ENCODE results near the gene MDM2.
A peak's percentile ranks its signal among the peaks of the same experiment; 100 is the strongest.

MDM2 gene

DNA sequence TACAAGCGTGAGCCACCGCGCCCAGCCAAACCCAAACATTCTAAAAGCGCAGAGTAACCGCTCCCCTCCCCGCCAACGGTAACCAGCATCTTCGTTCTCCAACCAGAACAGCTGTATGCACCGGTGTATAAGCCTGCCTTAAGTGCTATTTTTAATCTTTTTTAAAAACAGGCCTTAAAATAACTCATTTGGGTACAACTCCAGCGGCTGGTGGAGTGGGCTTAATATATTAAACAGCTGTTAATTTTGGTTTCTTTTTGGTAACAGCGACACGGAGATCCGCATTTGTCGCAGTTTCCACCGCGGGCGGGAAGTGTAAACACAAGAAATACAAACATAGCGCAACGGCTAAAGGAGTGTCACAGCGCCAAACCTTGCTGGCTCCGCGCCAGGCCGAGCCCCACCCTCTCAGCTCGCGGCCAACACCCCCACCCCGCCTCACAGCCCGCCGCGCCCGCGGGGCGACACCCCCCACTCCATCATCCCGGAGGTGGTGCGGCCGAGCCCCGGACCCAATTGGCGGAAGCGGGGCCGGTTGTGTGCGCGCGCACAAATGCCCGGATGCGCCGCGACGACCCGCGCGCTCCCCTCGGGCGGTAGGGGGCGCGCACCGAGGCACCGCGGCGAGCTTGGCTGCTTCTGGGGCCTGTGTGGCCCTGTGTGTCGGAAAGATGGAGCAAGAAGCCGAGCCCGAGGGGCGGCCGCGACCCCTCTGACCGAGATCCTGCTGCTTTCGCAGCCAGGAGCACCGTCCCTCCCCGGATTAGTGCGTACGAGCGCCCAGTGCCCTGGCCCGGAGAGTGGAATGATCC is at the start of gene MDM2:
Gene MDM2, plus strand, starts transcription at position 602 of the 812 bp plus-strand sequence. CDS start 301 bp downstream, outside the sequence.
- DNase-seq = peak; percentile 94

DNA sequence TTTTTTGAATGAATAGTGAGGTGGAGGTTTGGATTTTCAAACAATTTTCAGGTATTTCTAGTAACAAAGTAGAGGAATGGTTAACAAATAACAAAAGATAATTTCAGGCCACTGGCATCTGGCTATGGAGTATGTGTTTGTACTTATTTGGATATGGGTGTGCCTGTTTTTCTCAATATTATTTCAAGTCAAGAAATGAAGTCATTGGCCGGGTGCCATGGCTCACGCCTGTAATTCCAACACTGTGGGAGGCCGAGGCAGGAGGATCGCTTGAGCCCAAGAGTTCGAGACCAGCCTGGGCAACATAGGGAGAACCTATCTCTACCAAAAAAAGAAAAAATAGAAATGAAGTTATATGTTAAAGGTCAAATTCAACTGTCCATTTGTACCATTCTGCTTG is 48.1 kb upstream of the MDM2 start:
- no peak for DNase-seq

DNA sequence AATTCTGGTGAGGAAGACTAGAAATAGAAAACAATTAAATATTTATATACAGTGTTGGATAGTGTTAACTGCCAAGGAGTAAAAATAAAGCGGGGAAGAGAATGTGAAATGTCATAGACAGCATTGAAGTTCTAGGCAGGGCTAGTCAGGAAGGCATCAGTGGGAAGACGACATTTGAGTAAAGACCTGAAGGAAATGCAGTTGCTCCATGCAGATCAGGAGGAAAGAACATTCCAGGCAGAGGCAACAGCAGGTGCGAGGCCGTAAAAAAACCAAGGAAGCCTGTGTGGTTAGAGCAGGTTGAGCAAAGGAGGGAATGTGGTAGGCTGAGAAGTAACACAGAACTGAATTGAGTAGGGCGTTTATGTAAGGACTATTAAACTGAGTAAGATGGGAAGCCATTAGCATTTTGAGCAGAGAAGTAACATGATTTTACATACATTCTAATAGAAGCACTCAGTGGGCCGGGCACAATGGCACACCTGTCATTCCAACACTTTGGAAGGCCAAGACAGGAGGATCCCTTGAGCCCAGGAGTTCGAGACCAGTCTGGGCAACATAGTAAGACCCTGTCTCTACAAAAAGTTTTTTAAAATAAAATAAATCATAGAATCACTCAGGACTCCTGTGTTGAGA is 47.1 kb upstream of the MDM2 start:
- no peak for DNase-seq

DNA sequence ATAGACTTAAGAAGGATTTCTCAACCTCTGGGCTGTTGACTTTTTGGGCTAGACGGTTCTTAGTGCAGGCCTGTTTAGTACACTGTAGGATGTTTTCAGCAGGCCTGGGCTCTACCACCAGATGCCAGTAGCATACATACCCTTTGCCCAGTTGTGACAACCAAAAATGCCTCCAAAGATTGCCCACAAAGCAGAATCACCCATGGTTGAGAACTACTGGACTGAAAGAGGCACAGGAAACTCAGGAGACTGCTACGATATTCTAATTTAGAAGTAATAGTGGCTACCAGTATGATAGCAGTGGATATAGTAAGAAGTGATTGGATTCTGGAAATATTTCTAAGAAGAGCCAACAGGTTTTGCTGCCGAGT is 46.5 kb upstream of the MDM2 start:
- DNase-seq = no peak

DNA sequence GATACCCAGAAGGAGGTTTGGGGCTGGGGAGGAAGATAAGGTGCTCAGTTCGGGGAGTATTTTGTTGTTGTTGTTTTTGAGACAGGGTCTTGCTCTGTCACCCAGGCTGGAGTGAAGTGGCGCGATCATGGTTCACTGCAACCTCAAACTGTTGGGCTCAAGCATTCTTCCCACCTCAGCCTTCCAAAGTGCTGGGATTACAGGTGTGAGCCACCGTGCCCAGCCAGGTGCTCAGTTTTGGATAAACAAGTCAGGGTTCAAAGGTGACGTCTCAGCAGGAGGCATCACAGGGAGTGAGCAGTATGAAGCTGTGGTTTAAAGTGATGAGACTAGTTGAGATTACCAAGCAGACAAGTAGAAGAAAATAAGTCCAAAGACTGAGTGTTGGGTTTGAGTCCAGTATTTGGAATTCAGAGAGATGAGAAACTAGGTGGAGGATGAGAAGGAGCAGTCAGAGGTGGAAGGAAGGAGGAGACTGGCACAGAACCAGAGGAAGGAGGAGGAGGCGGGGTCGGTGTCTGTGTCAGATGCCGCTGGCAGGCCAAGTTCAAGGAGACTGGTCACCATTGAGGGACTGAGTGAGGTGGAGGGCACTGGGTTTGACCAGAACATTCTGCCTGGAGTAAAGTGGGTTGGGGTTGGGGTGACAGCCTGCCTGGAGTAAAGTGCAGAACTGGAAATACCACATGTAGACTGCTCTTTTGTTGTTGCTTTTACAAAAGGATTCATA is 45.9 kb upstream of the MDM2 start:
- DNase-seq = no peak

DNA sequence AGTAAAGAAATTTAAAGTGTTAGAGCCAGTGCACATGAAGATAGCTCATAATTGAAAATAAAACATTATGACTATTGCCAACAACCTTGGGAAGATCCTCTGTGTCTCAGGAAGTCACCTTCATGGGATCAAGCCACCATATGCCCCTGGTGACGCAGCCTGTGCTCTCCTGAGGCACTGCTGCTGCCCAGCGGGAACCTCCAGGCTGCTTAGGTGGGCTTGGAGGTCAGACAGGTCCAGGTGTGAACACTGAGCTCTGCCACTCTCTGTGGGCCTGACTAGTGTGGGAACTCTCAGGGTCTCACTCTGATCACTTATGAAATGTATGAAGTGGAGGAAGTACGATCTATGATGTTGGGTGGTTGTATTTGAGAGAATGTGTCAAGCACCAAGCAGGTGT is 45.3 kb upstream of the MDM2 start:
- DNase-seq = no peak

DNA sequence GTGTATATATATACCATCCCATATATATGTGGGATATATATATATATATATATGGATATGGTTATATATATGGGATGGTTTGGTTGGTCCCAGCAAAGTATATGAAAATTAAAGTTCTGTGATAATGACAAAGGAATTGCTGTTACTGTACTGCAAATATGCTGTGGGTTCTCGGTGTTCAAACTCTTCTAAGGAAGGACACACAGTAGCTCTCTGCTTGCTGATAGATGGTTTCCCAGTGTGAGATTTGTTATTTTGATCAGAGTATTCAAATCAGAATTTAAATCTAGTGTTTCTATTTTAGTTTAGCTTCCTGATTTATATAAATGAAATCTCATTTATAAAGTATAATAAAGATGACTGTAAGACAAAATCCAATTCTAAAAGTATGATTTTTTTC is 42.3 kb upstream of the MDM2 start:
- DNase-seq = no peak

DNA sequence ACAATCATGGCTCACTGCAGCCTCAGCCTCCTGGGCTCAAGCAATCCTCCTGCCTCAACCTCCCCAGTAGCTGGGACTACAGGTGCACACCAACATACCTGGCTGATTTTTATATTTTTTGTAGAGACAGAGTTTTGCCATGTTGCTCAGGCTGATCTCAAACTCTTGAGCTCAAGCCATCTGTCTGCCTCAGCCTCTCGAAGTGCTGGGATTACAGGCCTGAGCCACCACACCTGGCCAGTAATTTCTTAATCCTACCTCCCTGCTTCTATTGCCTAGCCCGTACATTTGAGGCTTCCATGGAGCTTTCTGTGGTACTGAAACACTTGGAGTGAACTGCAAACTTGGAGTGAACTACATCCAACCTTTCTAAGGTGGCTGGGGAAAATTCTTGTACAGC is 41.3 kb upstream of the MDM2 start:
- DNase-seq = no peak

DNA sequence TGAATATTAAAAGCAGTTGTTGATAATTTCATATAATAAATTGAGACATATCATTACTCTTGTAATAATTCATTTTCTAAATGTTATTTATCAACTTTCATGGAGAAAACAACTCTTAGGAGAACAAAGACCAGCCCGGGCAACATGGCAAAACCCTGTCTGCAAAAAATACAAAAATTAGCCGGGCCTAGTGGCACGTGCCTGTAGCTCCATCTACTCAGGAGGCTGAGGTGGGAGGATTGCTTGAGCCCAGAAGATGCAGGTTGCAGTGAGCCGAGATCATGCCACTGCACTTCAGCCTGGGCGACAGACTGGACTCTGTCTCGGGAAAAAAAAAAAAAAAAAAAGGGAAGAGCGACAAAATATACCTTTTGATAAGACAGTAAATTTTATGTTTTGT is 40.8 kb upstream of the MDM2 start:
- DNase-seq = no peak

DNA sequence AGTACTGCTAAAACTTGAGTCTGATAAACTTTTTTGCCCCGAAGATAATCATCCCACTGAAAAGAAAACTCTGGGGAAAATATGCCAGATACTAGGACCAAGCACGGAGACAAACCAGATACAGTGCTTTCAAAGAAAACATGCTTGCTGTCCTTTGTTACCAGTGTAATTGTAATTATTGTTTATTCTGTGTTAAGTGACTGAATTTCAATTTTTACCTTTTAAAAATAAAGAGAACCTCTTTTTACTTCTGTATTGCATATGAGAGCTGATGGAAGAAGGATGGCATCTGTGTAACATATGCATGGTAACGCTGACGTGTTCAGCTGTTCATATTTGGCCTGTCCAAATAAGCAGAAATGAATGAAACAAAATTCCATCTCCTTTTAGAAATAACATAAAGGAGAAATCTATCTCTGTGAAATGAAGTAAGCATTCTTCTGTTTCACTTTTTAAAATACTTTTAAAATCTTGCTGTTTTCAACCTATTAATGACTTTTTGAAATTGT is 39.5 kb upstream of the MDM2 start:
- no peak for DNase-seq

DNA sequence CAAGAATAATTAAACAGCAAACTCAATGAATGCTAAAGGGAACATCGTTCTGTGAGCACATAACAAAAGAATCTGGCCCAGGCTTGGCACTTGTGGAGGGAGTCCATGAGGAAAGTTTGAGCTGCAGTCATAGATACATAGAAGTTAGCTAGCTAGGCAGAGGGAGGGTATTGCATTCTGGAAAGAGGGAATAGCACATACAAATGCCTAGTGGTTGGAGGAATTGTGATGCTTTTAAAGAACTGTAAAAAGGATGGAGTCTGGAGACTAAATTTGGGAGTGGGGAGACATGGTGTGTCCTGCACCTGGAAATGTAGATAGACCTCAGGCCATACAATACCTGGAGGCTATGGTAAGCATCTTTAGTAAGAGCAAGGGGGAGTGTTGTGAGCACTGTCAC is 38.0 kb upstream of the MDM2 start:
- no peak for DNase-seq

DNA sequence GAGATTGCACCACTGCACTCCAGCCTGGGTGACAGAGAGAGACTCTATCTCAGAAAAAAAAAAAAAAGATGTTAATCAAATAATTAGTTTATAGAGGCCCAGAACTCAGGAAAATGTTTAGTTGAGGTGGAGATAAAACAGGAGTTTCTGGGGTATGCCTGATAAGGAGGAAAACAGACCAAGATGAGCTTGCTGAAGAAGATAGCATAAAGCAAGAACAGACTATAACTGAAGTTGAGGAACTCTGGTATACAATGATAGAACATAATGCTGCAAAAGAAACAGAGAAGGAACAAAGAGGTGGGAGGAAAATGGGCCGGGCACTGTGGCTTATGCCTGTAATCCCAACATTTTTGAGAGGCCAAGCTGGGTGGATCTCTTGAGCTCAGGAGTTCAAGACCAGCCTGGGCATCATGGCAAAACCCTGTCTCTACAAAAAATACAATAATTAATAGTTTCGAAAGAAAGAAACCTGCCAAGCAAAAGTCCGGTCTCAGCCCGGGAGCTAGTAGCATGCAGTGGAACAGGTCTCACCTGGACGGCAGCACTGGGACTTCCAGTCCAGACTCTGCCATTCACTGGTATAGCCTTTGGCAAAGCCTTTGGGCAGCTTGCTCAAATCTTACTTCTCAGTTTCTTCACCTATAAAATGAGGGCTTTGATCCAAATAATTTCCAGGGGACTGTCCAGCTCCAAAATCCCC is 36.6 kb upstream of the MDM2 start:
- DNase-seq = peak; percentile 89

DNA sequence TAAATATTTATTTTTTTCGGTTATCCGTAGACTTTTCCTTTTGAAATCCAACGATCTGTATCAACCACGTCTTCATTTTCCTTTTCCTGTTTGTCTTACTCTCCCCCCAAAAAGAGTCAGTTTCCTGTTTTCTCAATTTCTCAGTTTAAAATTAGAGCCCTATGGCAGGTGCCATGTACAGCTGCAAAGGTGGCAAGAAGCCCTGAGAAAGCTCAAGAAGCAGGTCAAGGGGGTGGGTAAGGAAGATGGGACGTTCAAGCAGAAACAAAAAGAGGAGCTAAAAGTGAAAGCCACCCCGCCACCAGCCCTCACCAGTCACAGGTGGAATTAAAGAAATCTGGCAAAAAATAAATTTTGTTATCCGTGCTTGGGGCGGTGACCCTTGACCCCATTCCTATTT is 35.3 kb upstream of the MDM2 start:
- no peak for DNase-seq

DNA sequence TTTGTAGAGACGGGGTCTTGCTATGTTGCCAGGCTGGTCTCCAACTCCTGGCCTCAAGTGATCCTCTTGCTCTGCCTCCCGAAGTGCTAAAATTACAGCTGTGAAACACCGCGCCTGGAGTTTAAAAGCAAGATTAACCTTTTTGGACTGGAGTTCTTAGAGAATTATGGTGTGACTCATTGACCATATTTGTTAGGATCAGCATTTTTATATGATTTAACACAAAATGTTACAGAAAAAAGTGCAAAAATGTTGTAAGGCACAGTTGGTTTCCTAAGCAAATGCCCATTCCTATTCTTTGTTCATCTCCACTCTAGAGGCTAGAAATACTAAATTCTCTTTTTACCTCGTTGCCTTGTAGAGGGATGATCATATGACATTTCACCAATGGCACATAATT is 34.4 kb upstream of the MDM2 start:
- no peak for DNase-seq

DNA sequence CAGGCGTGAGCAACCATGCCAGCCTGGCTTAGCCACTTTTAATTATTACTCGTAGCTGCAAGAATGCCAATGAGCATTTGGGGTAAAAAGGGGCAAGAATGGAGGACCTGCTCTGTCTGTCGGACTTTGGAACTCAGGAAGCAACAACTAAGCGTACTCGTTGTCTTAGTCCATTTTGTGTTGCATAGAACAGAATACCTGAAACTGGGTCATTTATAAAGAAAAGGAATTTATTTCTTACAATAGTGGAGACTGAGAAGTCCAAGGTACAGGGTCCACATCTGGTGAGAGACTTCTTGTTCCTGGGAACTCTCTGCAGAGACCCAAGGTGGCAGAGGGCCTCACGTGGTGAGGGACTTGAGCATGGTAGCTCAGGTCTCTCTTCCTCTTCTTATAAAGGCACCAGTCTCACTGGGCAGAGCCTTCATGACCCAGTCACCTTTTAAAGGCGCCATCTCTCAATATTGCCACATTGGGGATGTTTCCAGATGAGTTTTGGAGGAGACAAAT is 32.8 kb upstream of the MDM2 start:
- DNase-seq = no peak

DNA sequence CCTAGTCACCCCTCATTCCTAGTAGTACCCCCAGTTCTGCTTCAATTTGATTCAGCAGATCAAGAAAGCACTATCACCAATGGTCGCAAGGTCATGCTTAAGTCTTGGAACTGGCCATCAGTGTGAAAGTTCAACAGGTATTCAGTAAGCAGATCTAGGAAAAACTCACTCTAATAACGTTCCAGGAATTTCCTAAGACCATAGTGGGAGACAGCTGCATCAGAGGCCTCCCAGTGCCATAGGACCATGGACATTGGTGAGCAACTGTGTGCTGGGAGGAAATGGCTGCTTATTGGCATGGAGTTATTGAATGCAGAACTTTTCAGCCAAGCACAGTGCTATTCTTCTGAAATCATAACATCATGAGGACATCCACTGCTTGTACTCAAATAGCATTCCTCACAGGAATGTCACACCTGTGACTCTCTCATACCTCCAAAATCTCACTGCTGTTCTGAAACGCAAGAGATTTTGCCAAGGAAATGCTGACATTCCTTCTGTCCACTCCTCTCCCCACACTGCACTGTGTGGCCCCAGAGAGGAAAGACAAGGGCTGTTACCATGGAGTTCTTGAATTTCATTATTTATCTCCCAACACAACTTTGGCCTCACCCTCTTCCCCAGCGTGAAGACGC is 30.9 kb upstream of the MDM2 start:
- DNase-seq = no peak

DNA sequence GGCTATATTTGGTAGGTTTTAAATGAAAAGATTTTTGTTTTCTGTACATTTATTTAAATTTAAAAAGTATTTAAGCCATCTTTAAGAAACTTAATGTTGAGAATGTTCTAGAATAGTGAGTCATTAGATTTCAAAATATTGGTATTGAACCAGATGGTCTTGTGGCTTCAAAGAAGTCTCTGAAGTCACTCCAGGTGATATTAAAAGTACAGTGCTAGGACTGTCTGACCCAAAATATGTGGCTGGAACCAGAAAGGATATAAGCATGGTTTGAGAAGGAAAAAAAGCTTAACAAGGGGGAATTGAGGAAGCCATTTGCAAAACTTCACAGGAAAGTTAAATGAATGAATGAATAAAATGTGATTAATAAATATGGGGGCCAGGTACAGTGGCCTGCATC is 28.7 kb upstream of the MDM2 start:
- no peak for DNase-seq

DNA sequence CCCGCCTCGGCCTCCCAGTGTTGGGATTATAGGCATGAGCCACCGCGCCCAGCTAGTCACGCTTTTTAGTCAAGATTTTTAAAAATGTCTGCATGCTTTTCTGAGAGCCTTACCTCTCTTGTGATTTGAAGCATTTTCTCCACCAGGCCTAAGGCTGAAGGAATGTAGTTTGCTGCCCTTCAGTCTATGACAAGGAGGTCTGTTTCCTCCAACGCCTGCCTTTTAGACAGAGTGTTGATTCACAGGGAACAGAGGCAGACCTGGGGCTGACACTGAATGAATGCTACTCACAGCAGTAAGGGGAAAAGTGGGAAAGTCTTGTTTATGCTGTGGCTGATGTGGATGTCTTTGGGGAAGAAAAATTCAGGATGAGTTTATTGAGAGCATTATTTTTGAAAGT is 27.2 kb upstream of the MDM2 start:
- no peak for DNase-seq

DNA sequence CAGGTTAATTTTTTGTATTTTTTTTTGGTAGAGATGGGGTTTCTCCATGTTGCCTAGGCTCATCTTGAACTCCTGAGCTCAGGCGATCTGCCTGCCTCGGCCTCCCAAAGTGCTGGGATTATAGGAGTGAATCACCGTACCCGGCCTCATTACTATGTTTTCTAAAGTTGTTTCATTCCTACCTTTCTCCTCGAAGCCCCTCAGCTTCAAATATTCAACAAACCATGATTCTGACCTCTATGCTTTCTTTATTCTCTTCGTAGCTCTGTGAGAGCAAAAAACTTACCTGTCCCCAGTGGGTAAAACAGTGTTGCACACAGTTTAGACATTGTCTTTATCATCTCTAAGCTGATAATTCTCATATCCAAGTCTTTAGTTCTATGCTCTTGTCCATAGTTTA is 26.2 kb upstream of the MDM2 start:
- no peak for DNase-seq

DNA sequence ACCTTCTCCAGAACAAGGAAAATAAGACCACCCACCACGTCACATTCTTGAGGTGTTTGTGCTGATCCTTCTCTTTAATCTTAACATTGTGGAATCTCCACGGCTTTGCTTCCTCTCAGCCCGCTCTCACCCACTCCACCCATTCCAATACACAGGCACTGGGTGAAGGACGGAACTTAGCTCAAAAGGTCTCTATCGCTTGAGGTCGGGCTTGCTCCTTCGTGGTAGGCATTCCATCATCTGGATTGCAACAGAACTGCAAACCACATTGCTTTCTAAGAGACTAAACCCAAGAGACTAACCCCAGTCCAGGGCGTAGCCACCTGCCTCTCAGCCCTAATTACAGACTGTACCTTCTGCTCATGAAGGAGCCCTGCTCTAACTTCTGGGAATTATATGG is 24.0 kb upstream of the MDM2 start:
- no peak for DNase-seq

DNA sequence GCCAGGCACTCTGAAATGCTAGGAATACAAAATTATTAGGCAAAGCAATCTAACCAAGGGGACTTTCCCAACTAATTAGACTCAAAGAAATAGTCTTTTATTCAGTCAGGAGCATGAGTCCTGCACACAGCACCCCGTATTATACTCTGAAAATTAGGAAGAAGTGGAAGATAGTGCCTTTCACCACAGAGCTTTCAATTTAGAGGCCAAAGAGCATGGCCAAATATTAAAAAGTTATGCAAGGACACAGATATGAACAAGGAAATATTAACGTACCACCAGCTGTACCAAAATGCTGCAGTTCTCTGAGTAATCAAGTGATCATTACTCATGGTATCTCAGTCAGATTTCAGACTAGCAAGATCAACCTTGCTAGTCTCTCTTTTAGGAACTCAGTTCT is 22.6 kb upstream of the MDM2 start:
- DNase-seq = no peak

DNA sequence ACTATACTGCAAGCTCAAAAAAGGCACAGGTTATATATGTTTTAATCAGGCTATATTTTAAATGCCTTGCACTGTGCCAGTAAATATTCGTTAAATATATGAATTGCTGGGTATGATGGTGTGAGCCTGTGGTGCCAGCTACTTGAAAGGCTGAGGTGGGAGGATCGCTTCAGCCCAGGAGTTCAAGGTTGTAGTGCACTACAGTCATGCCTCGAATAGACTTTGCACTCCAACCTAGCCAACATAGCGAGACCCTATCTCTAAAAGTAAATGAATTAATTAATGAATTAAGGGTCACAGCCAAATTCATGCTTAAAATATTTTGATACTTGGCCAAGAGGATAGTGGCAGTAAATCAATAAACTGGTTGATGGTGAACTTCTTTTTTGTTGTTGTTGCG is 22.2 kb upstream of the MDM2 start:
- DNase-seq = no peak

DNA sequence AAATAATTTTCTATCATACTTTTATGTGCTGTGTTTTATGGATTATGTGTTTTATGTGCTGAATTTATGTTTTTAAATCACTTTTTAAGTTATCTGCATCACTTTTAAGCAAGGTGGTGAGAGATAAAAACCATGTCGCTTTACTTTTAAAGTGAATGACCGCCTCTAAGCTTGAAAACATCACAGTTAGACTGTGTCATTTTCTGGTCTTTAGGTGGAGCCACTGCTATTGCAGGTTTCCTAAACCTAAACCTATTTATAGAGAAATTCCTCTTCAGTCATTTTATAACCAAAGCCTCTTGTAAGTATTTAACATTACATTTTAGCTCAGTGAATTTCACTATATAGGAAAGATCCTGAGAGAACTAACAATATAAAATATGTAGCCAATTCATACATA is 21.0 kb upstream of the MDM2 start:
- peak; percentile 62 for DNase-seq
